Caco-2 (cell line): ENCODE data around the gene TENM4. TPM values are rescaled to one million over a fixed set of nuclear protein-coding genes. Genes with fewer than 3 reads are reported as not detected.

Experiments used
- BruUV-seq: library from RNA; stranded (reverse); fragments of 400-500 nt; replicated peaks from 2 replicates; lab custom pipeline; 2021; lab: Mats Ljungman, UMichigan
- CTCF ChIA-PET: fragments of 300-600 bp; sonication (Branson Sonifier 250); formaldehyde crosslinking; loops from one replicate; lab custom pipeline; 2022; ENCODE audit warnings: antibody characterized with exemption; lab: Charles Lee
- POLR2A ChIA-PET: fragments of 300-600 bp; sonication (Branson Sonifier 250); formaldehyde crosslinking; loops from one replicate; lab custom pipeline; 2022; ENCODE audit warnings: antibody characterized with exemption; lab: Charles Lee
- DNase-seq, 2 experiments: peaks; one replicate each; pipeline versions ENCODE4 v3.0.0 to v3.0.0-alpha.2; 2020 to 2022
- H3K27me3 ChIP-seq: replicated peaks from 2 replicates; pipeline ENCODE4 v1.6.0; 2011; ENCODE audit warnings: low read length; ENCODE audit not compliant: control insufficient read depth, insufficient read depth
- H3K36me3 ChIP-seq: 2 replicates; pipeline ENCODE4 v1.5.1; 2011; ENCODE audit warnings: low read length; ENCODE audit not compliant: control insufficient read depth, insufficient read depth
- H3K4me1 ChIP-seq: fragments of 250-450 bp; sonication (Bioruptor Pico); 2 replicates; pipeline ENCODE4 v1.5.1; 2020; ENCODE audit warnings: mild to moderate bottlenecking
- H3K4me3 ChIP-seq: 2 replicates; pipeline ENCODE4 v1.5.1; 2011; ENCODE audit warnings: low read depth, mild to moderate bottlenecking, control low read depth, low read length
- H3K9me3 ChIP-seq: fragments of 250-450 bp; sonication (Bioruptor Pico); 2 replicates; pipeline ENCODE4 v1.5.1; 2020; ENCODE audit warnings: mild to moderate bottlenecking, moderate library complexity
- H3K27ac Mint-ChIP-seq: one replicate; pipeline ENCODE4 v1.8.0; 2022; ENCODE audit warnings: mixed read lengths; ENCODE audit not compliant: unreplicated experiment
- H3K27me3 Mint-ChIP-seq: one replicate; pipeline ENCODE4 v1.8.0; 2022; ENCODE audit warnings: mixed read lengths; ENCODE audit not compliant: insufficient read depth, unreplicated experiment
- H3K36me3 Mint-ChIP-seq: one replicate; pipeline ENCODE4 v1.8.0; 2022; ENCODE audit warnings: mild to moderate bottlenecking, mixed read lengths; ENCODE audit not compliant: insufficient read depth, unreplicated experiment
- H3K4me1 Mint-ChIP-seq: one replicate; pipeline ENCODE4 v1.8.0; 2022; ENCODE audit warnings: low read depth, mixed read lengths; ENCODE audit not compliant: unreplicated experiment
- H3K4me3 Mint-ChIP-seq: one replicate; pipeline ENCODE4 v1.8.0; 2022; ENCODE audit warnings: mild to moderate bottlenecking, moderate library complexity, mixed read lengths; ENCODE audit not compliant: unreplicated experiment
- H3K9me3 Mint-ChIP-seq: one replicate; pipeline ENCODE4 v1.8.0; 2022; ENCODE audit warnings: mixed read lengths; ENCODE audit not compliant: unreplicated experiment
- intact Hi-C: fragments of 100-400 bp; cut with micrococcal nuclease; formaldehyde crosslinking; loops from one replicate; pipeline ENCODE4 v1.10.0; 2022; ENCODE audit not compliant: unreplicated experiment
- total RNA-seq: library from RNA; stranded (reverse); gene quantifications from 2 replicates; pipeline ENCODE4 v1.2.3, GENCODE V29; 2022
- TF ChIP-seq, protein P1 (sequence below), 2 experiments: fragments of 200-600 bp in 1 of 2; IDR thresholded peaks; 1 replicate in 1 of 2; 2 replicates in 1 of 2; pipeline versions ENCODE4 v1.5.1 to v1.8.0; 2011 to 2022; ENCODE audit warnings: antibody characterized with exemption in 1 of 2, control low read depth in 1 of 2, inconsistent platforms in 1 of 2, low read depth in 1 of 2, low read length in 1 of 2, mild to moderate bottlenecking in 1 of 2, moderate library complexity in 1 of 2; ENCODE audit not compliant: insufficient read depth in 1 of 2, severe bottlenecking in 1 of 2, unreplicated experiment in 1 of 2

The TENM4 gene
- total RNA-seq, 1 experiment from 2014 or later: 1.1 TPM

DNA sequence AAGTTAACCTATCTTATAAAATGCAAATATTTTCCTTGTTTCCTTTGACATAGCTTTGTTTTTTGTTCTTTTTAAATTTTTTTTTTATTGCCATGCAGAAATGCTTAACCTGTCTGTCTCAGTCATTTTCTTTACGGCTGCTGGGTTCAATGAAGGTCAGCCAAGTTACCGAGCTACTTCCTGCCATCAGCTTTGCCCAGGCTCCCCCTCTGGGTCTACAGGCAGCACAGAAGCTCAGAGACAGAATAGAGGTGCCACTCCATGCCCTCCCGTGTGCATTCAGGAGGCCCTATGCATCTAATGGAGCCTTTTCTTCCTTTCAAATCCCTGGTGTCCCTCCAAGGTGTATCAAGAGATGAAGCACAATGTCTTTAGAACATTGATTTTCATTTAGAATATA lies 455.2 kb downstream of the TENM4 start:
- H3K4me3 ChIP-seq: no peak overlapping the region
- Mint-ChIP-seq H3K4me1 (no peaks in the 10 kb centered on the region), H3K27me3 (no peaks in the 10 kb centered on the region), H3K9me3 (no peaks in the 10 kb centered on the region), H3K36me3 (no peaks in the 10 kb centered on the region), H3K27ac (no peak overlapping the region), H3K4me3 (no peak overlapping the region)
- BruUV-seq: no TSS peak
- ChIA-PET POLR2A (no interaction called here), CTCF (no interaction called here)
- H3K4me1 ChIP-seq: no peaks in the 10 kb centered on the region
- TF ChIP-seq, protein P1, sequence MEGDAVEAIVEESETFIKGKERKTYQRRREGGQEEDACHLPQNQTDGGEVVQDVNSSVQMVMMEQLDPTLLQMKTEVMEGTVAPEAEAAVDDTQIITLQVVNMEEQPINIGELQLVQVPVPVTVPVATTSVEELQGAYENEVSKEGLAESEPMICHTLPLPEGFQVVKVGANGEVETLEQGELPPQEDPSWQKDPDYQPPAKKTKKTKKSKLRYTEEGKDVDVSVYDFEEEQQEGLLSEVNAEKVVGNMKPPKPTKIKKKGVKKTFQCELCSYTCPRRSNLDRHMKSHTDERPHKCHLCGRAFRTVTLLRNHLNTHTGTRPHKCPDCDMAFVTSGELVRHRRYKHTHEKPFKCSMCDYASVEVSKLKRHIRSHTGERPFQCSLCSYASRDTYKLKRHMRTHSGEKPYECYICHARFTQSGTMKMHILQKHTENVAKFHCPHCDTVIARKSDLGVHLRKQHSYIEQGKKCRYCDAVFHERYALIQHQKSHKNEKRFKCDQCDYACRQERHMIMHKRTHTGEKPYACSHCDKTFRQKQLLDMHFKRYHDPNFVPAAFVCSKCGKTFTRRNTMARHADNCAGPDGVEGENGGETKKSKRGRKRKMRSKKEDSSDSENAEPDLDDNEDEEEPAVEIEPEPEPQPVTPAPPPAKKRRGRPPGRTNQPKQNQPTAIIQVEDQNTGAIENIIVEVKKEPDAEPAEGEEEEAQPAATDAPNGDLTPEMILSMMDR (IDR thresholded peaks at IDR 0.05; ENCODE audit: insufficient read depth in 1 of 2, low read depth in 1 of 2, low read length in 1 of 2, severe bottlenecking in 1 of 2, unreplicated experiment in 1 of 2): no peak
- H3K36me3 ChIP-seq: no peaks in the 10 kb centered on the region
- H3K27me3 ChIP-seq: no peaks in the 10 kb centered on the region; the same call in 1 of the 2 replicates
- H3K9me3 ChIP-seq: no peaks in the 10 kb centered on the region
- intact Hi-C loops: no loop called here
- no peak for DNase-seq

DNA sequence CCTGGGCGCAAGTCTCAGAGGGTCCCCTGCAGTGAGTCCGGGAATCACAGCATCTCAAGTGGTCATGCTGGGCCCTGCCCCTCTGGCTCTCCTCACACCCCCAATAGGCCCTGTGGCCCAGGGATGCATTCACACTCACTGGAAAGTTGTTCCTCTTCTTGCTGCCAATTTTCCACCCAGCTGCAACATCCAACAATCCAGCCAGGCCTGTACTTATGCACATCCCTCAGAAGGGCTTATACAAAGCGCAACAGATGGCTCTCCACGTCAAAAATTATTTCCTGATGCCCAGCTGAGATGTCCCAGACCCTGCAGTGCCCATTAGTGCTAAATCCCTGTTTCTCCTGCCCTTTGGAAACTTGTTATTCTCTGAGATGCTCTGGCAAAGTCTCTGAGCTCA lies 458.4 kb downstream of the TENM4 start:
- CTCF ChIA-PET: no interaction called here
- Histone ChIP-seq H3K4me1 (no peaks in the 10 kb centered on the region), H3K36me3 (no peaks in the 10 kb centered on the region), H3K27me3 (no peaks in the 10 kb centered on the region; the same call in 1 of the 2 replicates), H3K4me3 (no peak overlapping the region), H3K9me3 (no peaks in the 10 kb centered on the region)
- POLR2A ChIA-PET: no interaction called here
- H3K9me3 Mint-ChIP-seq: no peaks in the 10 kb centered on the region
- no peaks in the 10 kb centered on the region for H3K4me1 Mint-ChIP-seq
- TF ChIP-seq, protein P1 (IDR thresholded peaks at IDR 0.05; ENCODE audit: insufficient read depth in 1 of 2, low read depth in 1 of 2, low read length in 1 of 2, severe bottlenecking in 1 of 2, unreplicated experiment in 1 of 2): no peak
- intact Hi-C loops: no loop called here
- H3K4me3 Mint-ChIP-seq: no peak overlapping the region
- DNase-seq: no peak
- BruUV-seq: no TSS peak
- H3K27me3 Mint-ChIP-seq: peaks cover 11% of the 10 kb centered on the region
- no peak overlapping the region for H3K27ac Mint-ChIP-seq
- H3K36me3 Mint-ChIP-seq: no peaks in the 10 kb centered on the region

DNA sequence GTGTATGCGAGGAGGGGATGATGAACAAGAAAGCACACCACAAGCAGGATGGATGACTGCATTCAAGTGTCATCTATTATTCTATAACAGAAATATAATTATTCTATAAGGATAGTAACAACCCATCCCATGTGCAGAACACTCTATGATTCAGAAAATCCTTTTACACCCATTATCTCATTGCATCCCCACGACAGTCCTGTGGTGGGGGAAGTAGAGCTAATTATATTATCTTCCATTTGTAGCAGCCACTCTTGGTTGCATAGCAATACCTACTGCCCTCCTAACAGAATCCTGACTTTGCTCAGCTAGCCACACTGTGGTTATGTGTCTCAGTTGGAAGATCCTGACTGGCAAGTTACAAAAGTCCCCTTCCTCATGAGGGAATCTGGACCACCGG lies 459.7 kb downstream of the TENM4 start:
- CTCF ChIA-PET: no interaction called here
- Mint-ChIP-seq H3K4me3 (no peak overlapping the region), H3K36me3 (no peaks in the 10 kb centered on the region), H3K4me1 (no peaks in the 10 kb centered on the region), H3K27me3 (peaks cover 15% of the 10 kb centered on the region), H3K9me3 (no peaks in the 10 kb centered on the region), H3K27ac (no peak overlapping the region)
- DNase-seq: no peak
- Histone ChIP-seq H3K4me3 (no peak overlapping the region), H3K36me3 (no peaks in the 10 kb centered on the region), H3K9me3 (no peaks in the 10 kb centered on the region), H3K27me3 (no peaks in the 10 kb centered on the region; the same call in 1 of the 2 replicates), H3K4me1 (no peaks in the 10 kb centered on the region)
- TF ChIP-seq, protein P1 (IDR thresholded peaks at IDR 0.05; ENCODE audit: insufficient read depth in 1 of 2, low read depth in 1 of 2, low read length in 1 of 2, severe bottlenecking in 1 of 2, unreplicated experiment in 1 of 2): no peak
- BruUV-seq: no TSS peak
- POLR2A ChIA-PET: no interaction called here
- intact Hi-C loops: no loop called here
